ENCODE results near the gene CNR2.

The CNR2 gene

GRCh38 chr1:23931491-23931880 lies 18.3 kb upstream of the CNR2 start:
- Histone ChIP-seq H3K27me3 (ENCODE audit: insufficient read depth, low read depth) (no peaks in the 10 kb centered on the region), H3K4me2 (no peak overlapping the region), H2AFZ (ENCODE audit: low read depth) (no peak overlapping the region), H3K36me3 (ENCODE audit: insufficient read depth) (no peaks in the 10 kb centered on the region), H4K20me1 (ENCODE audit: insufficient read depth) (no peaks in the 10 kb centered on the region), H3K4me3 (IDR thresholded peaks at IDR 0.05; ENCODE audit: insufficient read depth, low read depth, low read length) (no peak overlapping the region), H3K27ac (no peak overlapping the region), H3K9ac (no peak overlapping the region), H3K79me2 (ENCODE audit: insufficient read depth, low read depth) (no peaks in the 10 kb centered on the region), H3K4me1 (ENCODE audit: low read depth, poor library complexity, severe bottlenecking) (no peaks in the 10 kb centered on the region)
- no peak for TF ChIP-seq CTCF (conservative IDR thresholded peaks at IDR 0.05; ENCODE audit: low read depth, low read length)

GRCh38 chr1:23930861-23931490 lies 17.8 kb upstream of the CNR2 start:
- Histone ChIP-seq H3K4me2 (no peak overlapping the region), H3K9ac (no peak overlapping the region), H3K4me1 (ENCODE audit: low read depth, poor library complexity, severe bottlenecking) (no peaks in the 10 kb centered on the region), H3K27me3 (ENCODE audit: insufficient read depth, low read depth) (no peaks in the 10 kb centered on the region), H4K20me1 (ENCODE audit: insufficient read depth) (no peaks in the 10 kb centered on the region), H2AFZ (ENCODE audit: low read depth) (no peak overlapping the region), H3K27ac (no peak overlapping the region), H3K79me2 (ENCODE audit: insufficient read depth, low read depth) (no peaks in the 10 kb centered on the region), H3K4me3 (IDR thresholded peaks at IDR 0.05; ENCODE audit: insufficient read depth, low read depth, low read length) (no peak overlapping the region), H3K36me3 (ENCODE audit: insufficient read depth) (no peaks in the 10 kb centered on the region)
- TF ChIP-seq CTCF (conservative IDR thresholded peaks at IDR 0.05; ENCODE audit: low read depth, low read length) = no peak

- no peak overlapping the region for H3K27ac ChIP-seq
- H3K4me1 ChIP-seq (ENCODE audit: low read depth, poor library complexity, severe bottlenecking) = no peaks in the 10 kb centered on the region
- no peaks in the 10 kb centered on the region for H3K79me2 ChIP-seq (ENCODE audit: insufficient read depth, low read depth)
- no peak overlapping the region for H3K4me3 ChIP-seq (IDR thresholded peaks at IDR 0.05; ENCODE audit: insufficient read depth, low read depth, low read length)
- no peak overlapping the region for H3K9ac ChIP-seq
- H3K4me2 ChIP-seq = no peak overlapping the region
- H3K27me3 ChIP-seq (ENCODE audit: insufficient read depth, low read depth) = no peaks in the 10 kb centered on the region
- no peaks in the 10 kb centered on the region for H4K20me1 ChIP-seq (ENCODE audit: insufficient read depth)
- no peak overlapping the region for H2AFZ ChIP-seq (ENCODE audit: low read depth)
- no peaks in the 10 kb centered on the region for H3K36me3 ChIP-seq (ENCODE audit: insufficient read depth)
- TF ChIP-seq CTCF (conservative IDR thresholded peaks at IDR 0.05; ENCODE audit: low read depth, low read length) = no peak
Measured at GRCh38 chr1:23930270-23930669, 17.1 kb upstream of the CNR2 start.

- Histone ChIP-seq H3K4me1 (ENCODE audit: low read depth, poor library complexity, severe bottlenecking) (no peaks in the 10 kb centered on the region), H4K20me1 (ENCODE audit: insufficient read depth) (no peaks in the 10 kb centered on the region), H3K79me2 (ENCODE audit: insufficient read depth, low read depth) (no peaks in the 10 kb centered on the region), H3K9ac (no peak overlapping the region), H3K36me3 (ENCODE audit: insufficient read depth) (no peaks in the 10 kb centered on the region), H2AFZ (ENCODE audit: low read depth) (no peak overlapping the region), H3K27me3 (ENCODE audit: insufficient read depth, low read depth) (no peaks in the 10 kb centered on the region), H3K27ac (no peak overlapping the region), H3K4me2 (no peak overlapping the region), H3K4me3 (IDR thresholded peaks at IDR 0.05; ENCODE audit: insufficient read depth, low read depth, low read length) (no peak overlapping the region)
- no peak for TF ChIP-seq CTCF (conservative IDR thresholded peaks at IDR 0.05; ENCODE audit: low read depth, low read length)
Measured at GRCh38 chr1:23928789-23929188, 15.6 kb upstream of the CNR2 start.
